ENCODE results near the gene RPL36AL.

DNA sequence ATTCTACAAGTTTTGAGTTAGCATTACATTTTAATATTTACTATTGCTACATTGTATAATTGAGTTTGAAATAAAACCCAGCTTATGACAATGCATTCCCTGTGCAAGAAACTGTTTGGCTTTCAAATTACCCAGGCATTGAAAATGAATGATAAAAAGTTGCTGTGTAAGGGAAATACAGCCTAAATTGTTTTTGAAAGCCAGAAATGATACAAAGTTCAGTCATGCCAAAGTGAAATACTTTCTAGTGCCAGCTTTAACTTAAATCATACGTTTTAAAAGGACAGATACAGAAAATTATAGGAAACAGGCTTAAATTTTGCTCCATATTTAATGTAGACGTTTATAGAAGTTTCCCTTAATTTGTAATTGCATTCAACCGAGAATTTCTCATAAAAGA, 3.0 kb upstream of the RPL36AL start:
- no peak for TF ChIP-seq POLR2A (IDR thresholded peaks at IDR 0.05)
- TF ChIP-seq, protein P1, sequence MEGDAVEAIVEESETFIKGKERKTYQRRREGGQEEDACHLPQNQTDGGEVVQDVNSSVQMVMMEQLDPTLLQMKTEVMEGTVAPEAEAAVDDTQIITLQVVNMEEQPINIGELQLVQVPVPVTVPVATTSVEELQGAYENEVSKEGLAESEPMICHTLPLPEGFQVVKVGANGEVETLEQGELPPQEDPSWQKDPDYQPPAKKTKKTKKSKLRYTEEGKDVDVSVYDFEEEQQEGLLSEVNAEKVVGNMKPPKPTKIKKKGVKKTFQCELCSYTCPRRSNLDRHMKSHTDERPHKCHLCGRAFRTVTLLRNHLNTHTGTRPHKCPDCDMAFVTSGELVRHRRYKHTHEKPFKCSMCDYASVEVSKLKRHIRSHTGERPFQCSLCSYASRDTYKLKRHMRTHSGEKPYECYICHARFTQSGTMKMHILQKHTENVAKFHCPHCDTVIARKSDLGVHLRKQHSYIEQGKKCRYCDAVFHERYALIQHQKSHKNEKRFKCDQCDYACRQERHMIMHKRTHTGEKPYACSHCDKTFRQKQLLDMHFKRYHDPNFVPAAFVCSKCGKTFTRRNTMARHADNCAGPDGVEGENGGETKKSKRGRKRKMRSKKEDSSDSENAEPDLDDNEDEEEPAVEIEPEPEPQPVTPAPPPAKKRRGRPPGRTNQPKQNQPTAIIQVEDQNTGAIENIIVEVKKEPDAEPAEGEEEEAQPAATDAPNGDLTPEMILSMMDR (IDR thresholded peaks at IDR 0.05): no peak
